NK-92 (cell line): ENCODE measurements around the gene IDUA.
"Not testable (repeated sequence)": the region's sequence is repeated elsewhere in the genome, so short reads cannot be mapped to it uniquely, and the experiment has no call there.

Source experiments
- DNase-seq: peaks from one replicate; lab custom pipeline; 2025; ENCODE audit not compliant: unreplicated experiment; lab: John Stamatoyannopoulos, UW

The IDUA gene

GRCh38 chr4:986879-987623 lies at the start of gene IDUA:
Gene IDUA (plus strand): TSS chr4:987044. CDS start chr4:987085, 41 bp downstream.
- peak; percentile 17 for DNase-seq

GRCh38 chr4:939508-939907 lies 47.3 kb upstream of the IDUA start:
- not testable (repeated sequence) for DNase-seq

DNA sequence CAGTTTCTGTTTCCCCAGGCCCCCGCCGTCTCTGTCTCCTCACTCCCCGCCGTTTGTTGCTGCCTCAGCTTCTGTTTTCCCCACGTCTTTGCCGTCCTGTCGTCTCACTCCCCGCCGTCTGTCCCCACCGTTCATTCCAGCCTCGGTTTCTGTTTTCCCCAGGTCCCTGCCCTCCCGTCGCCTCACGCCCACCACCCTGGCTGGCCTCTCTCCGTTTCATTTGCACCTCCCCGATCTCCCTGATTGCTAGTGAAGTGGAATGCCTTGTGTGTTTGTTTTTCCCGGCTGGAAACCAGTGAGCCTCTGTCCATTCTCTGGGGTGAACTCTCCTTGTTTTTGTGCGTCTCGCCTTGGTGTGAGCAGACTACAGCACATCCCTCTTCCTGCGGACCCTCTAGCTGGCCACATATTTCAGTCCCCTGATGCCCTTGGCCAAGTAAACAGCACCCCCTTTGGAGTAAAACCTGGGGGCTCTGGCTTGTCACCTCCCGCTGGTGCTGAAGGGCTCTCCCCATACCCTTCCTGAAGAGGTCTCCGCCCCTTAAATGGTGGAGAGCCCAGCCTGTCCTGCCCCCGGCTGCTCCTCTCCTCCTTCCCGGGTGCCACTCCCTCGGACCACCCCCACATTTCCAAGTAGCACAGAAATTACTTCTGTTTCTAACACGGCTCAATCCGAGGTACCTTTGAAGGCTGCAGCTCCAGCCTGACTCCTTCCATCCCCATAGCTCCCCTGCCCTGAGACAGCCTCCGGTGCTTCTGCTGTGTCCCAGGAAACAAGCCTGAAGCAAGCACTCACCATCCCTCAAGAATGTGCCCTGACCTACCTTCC lies 41.4 kb upstream of the IDUA start:
- DNase-seq = no peak

- no peak for DNase-seq
Measured at GRCh38 chr4:946103-946450, 40.8 kb upstream of the IDUA start.

- no peak for DNase-seq
Measured at GRCh38 chr4:946517-947471, 40.0 kb upstream of the IDUA start.

DNA sequence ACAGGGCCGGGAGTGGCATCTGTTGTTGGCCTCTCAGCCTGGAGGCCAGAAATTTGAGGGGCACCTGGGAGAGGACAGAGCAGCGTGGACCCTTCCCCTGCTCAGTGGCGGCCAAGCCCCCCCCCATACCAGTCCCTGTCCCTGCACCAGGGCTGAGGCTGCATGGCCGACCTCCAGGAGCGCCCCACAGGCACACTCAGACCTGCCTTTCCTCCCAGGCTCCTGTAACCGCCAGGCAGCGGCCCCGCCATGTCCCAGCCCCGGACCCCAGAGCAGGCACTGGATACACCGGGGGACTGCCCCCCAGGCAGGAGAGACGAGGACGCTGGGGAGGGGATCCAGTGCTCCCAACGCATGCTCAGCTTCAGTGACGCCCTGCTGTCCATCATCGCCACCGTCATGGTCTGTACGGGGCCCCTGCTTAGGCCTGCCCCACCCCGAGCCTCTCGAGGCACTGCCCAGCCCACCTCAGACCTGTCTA lies 39.3 kb upstream of the IDUA start:
- no peak for DNase-seq

DNA sequence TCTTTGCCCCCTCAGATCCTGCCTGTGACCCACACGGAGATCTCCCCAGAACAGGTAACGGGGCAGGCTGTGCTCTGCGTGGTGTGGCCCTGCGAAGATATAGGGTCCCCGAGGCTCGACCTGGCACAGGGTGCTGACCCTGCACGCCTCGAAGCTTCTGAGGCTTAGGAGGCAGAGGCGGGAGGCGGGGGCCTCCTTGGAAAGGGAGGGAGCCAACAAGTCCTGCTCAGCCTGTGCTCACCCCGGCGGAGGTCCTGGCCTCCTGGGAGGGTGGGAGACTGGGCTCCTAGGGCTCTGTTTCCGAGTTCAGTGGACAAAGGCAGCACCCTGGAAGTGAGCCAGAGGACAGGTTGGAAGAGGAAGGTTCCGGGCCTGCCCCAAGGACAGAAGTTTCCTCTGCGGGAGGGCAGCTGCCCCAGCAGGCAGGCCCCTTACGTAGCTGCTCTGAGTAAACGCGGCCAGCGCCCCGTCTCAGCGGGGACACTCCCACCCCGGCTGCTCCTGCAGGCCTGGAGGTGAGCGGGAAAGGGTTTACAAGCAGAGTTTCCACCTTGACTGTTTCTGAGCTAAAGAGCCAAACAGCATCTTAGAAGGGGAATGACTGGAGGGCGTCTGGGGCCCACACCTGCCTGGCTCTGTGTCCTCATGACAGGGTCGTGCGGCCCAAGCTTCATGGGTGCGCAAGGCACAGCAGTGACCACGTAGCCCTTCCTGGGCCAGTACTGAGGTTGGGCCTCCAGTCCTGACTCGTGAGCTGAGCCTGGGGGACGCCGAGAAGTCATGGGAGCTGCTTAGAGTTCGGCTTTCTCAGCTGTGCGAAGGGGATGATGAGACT lies 38.5 kb upstream of the IDUA start:
- no peak for DNase-seq

DNA sequence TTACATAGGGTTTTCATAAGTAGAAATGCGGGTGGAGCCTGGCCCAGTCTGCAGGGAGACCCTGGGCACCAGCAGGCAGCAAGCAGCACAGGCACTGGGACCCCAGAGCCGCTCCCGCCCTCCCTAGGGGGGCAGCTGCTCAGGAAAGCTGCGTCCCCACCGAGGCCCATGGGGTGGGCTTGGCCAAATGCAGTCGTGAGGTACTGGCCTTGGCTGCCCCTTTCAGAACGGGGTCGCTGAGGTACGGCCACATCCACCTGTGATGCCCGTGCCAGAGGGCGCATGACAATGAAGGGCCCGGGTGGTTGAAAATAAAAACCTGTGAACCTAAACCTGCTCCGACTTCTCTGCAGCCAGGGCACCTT lies 37.9 kb upstream of the IDUA start:
- no peak for DNase-seq

GRCh38 chr4:949656-950055 lies 37.2 kb upstream of the IDUA start:
- DNase-seq = no peak

GRCh38 chr4:950136-951020 lies 36.5 kb upstream of the IDUA start:
- no peak for DNase-seq

DNA sequence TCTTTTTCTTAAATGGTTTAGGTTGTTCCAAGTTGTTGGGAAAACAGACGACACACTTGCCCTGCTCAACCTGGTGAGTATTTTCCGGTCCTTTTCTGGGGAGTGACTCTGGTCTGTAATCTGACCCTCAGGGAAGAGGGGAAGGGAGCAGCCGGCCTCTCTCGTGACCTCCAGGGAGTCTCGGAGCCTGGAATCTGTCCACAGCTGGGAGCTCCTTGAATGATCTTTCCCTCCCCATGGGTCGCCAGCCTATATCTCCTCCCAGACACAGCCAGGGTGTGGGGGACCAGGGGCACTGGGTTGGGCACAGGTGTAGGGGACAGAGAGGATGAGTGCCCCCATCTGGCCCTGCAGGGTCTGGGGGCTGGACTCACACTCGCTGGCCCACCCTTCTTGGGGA lies 35.7 kb upstream of the IDUA start:
- DNase-seq = no peak

- DNase-seq = no peak
Measured at GRCh38 chr4:951594-952468, 35.0 kb upstream of the IDUA start.

- DNase-seq = no peak
Measured at GRCh38 chr4:952881-953573, 33.8 kb upstream of the IDUA start.

- no peak for DNase-seq
Measured at GRCh38 chr4:953574-953915, 33.3 kb upstream of the IDUA start.

DNA sequence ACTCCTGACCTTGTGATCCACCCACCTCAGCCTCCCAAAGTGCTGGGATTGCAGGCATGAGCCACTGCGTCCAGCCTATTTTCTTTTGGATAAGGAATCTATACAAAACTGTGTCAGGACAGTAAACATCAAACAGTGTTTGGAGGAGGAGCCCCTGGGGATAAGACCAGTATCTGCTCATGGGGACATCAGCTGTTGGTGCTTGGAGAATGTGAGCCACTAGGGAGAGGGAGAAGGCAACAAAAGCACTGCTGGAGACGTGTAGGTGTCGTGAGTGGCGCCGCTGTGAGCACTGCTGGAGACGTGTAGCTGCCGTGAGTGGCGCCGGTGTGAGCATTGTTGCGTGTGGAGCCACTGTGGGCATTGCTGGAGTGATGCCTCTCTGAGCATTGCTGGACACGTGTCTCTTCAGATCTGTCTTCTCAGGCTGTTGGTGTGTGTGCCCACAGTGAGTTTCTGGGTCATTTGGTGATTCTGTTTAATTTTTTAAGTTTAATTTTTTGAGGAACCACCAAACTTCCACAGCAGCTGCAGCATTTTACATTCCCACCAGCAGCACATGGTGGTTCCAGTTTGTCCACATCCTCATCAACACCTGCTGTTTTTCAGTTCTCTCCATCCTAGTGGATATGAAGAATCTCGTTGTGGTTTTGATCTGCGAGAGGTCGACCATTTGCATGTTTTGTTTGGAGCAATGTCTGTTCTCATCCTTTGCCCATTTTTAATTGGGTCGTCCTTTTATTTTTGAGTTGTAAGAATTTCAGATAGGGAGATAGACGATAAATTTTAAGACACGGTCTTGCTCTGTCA lies 32.4 kb upstream of the IDUA start:
- DNase-seq = no peak

DNA sequence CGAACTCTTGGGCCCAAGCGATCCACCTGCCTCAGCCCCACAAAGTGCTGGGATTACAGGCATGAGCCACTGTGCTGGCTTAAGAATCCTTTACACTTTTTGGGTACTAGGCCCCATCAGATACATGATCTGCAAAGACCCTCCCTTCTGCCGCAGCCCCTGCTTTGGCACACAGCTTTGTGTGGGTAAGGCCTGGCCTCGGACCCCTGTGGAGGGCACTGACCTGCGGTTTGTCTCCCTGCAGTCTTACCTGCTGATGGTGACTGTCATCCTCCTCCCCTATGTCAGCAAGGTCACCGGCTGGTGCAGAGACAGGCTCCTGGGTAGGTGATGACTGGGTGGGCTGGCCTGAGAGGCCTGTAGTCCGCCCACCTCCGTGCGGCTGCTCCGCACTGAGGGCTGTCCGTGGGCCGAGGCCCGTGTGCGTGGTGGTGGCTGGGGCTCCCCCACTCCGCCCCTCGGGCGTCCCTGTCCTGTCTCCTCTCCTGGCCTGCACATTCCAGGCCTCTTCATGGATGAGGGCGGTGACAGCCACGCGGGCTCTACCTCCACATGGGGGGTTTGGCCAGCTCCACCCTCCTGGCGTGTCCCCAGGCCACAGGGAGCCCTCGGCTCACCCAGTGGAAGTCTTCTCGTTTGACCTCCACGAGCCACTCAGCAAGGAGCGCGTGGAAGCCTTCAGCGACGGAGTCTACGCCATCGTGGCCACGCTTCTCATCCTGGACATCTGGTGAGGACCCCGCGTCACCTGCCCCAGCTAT lies 31.5 kb upstream of the IDUA start:
- no peak for DNase-seq
